Right lobe of liver (tissue), 6 donors: ENCODE measurements around the gene CYP2R1. TPM values are rescaled to one million over a fixed set of nuclear protein-coding genes. Genes with fewer than 3 reads are reported as not detected.
"Not testable (repeated sequence)": the region's sequence is repeated elsewhere in the genome, so short reads cannot be mapped to it uniquely, and the experiment has no call there.

Experiments used
- ATAC-seq, 4 donors: fragments of 200-7000 bp; cut with Tn5 transposase; one replicate each; pipeline ENCODE4 v1.9.1; 2020; ENCODE audit warnings: mild to moderate bottlenecking in 4 of 4, moderate library complexity in 4 of 4
- DNase-seq, 3 donors: peaks; one replicate each; pipeline ENCODE4 v3.0.0-alpha.2; 2020
- H3K27ac ChIP-seq, 3 donors: fragments of 200-600 bp; one replicate each; pipeline ENCODE4 v1.8.0; 2022
- H3K27me3 ChIP-seq, 2 donors: fragments of 200-600 bp; one replicate each; pipeline ENCODE4 v1.8.0; 2022
- H3K36me3 ChIP-seq, 4 donors: fragments of 200-600 bp; sonication (generic) in 1 of 4; one replicate each; pipeline versions ENCODE4 v1.5.1 to v1.8.0; 2017 to 2022; ENCODE audit warnings: control low read depth in 1 of 4
- H3K4me1 ChIP-seq, 4 donors: fragments of 200-600 bp; sonication (generic) in 1 of 4; one replicate each; pipeline versions ENCODE4 v1.5.1 to v1.8.0; 2017 to 2022; ENCODE audit warnings: control low read depth in 1 of 4
- H3K4me3 ChIP-seq, 3 donors: fragments of 200-600 bp; one replicate each; pipeline ENCODE4 v1.8.0; 2022
- H3K9me3 ChIP-seq, 4 donors: fragments of 200-600 bp; sonication (generic) in 1 of 4; one replicate each; pipeline versions ENCODE4 v1.5.1 to v1.8.0; 2017 to 2022; ENCODE audit warnings: control low read depth in 1 of 4
- CTCF ChIP-seq, 4 donors: fragments of 200-600 bp in 3 of 4; fragments of 450-650 bp in 1 of 4; IDR thresholded peaks; one replicate each; pipeline versions ENCODE4 v1.5.1 to v1.8.0; 2016 to 2022; ENCODE audit warnings: antibody characterized with exemption in 4 of 4, mild to moderate bottlenecking in 2 of 4
- POLR2A ChIP-seq: fragments of 450-650 bp; IDR thresholded peaks from one replicate; pipeline ENCODE4 v1.6.1; 2017; ENCODE audit warnings: antibody characterized with exemption, mild to moderate bottlenecking
- WGBS: methylation state at CpG from one replicate; pipeline ENCODE4 v1.1.6; 2018; ENCODE audit warnings: low coverage, low lambda C conversion rate; ENCODE audit not compliant: insufficient coverage; ENCODE audit errors: missing lambda C conversion rate; 5-methylcytosine and 5-hydroxymethylcytosine counted together
- intact Hi-C, 2 donors: fragments of 100-400 bp; cut with DNase I; formaldehyde crosslinking; loops; one replicate each; pipeline versions ENCODE4 v1.11.2 to v1.14.1; 2022
- total RNA-seq, 6 experiments: library from RNA; depleted of rRNA in 2 of 6; stranded (reverse); fragments of >200 nt in 2 of 6; fragmentation: NEBNext Ultra II Directional in 3 of 6; extraction: Animal tissue kit (Norgen Biotek cat#: 25700) in 3 of 6; gene quantifications; one replicate each; pipeline versions ENCODE4 v1.1.0 to v1.2.4, GENCODE V29; 2016 to 2023
- donor health status: DM: no; HTN: yes; CAD: no.
- donor health status: DM: no; HTN: no; CAD: no.
- donor health status: DM: no; HTN: no; CAD: no.
- donor health status: DM: no; HTN: yes; CAD: no.
- donor health status: DM: no; HTN: yes; CAD: no.

CYP2R1 gene
- total RNA-seq, 6 experiments from 2014 or later = 4.3 to 11.6 (median 6.3) TPM

GRCh38 chr11:14886513-14886912 lies 5.5 kb downstream of the CYP2R1 start:
- 25% methylated on average over 1 of the region's 1 CpG for WGBS
- H3K4me3 ChIP-seq = no peak overlapping the region
- intact Hi-C loops = no loop called here
- no peak for ATAC-seq
- no peaks in the 10 kb centered on the region for H3K9me3 ChIP-seq
- H3K36me3 ChIP-seq = no peaks in the 10 kb centered on the region
- no peaks in the 10 kb centered on the region for H3K27me3 ChIP-seq
- peaks cover 0 to 1% (median 0%) of the 10 kb centered on the region in 4 donors for H3K4me1 ChIP-seq
- H3K27ac ChIP-seq = no peak overlapping the region
- TF ChIP-seq CTCF (IDR thresholded peaks at IDR 0.05) (no peak), POLR2A (no peak)
- no peak for DNase-seq

- H3K9me3 ChIP-seq = no peaks in the 10 kb centered on the region
- no peaks in the 10 kb centered on the region for H3K4me1 ChIP-seq
- TF ChIP-seq CTCF (IDR thresholded peaks at IDR 0.05) (no peak), POLR2A (no peak)
- no peaks in the 10 kb centered on the region for H3K36me3 ChIP-seq
- no peak for DNase-seq
- intact Hi-C loops = no loop called here
- H3K27me3 ChIP-seq = no peaks in the 10 kb centered on the region
- no peak for ATAC-seq
- no peak overlapping the region for H3K27ac ChIP-seq
- H3K4me3 ChIP-seq = no peak overlapping the region
- 100% methylated on average over 1 of the region's 1 CpG for WGBS
These were observed 7.3 kb downstream of the CYP2R1 start for GRCh38 chr11:14884667-14885273.

GRCh38 chr11:14883683-14884082 lies 8.3 kb downstream of the CYP2R1 start:
- H3K9me3 ChIP-seq, ATAC-seq, H3K36me3 ChIP-seq, H3K4me1 ChIP-seq, H3K4me3 ChIP-seq, DNase-seq, H3K27ac ChIP-seq, H3K27me3 ChIP-seq, intact Hi-C loops: not testable (repeated sequence)
- WGBS = no CpG with 5 or more reads among the region's 1 CpG

- Histone ChIP-seq H3K9me3 (no peaks in the 10 kb centered on the region), H3K4me3 (no peak overlapping the region), H3K27me3 (no peaks in the 10 kb centered on the region), H3K4me1 (no peaks in the 10 kb centered on the region), H3K27ac (no peak overlapping the region), H3K36me3 (peaks cover 0 to 13% (median 4%) of the 10 kb centered on the region in 4 donors)
- TF ChIP-seq CTCF (IDR thresholded peaks at IDR 0.05) = no peak
- no peak for TF ChIP-seq POLR2A
- 93% methylated on average over 1 of the region's 1 CpG for WGBS
- intact Hi-C loops = no loop called here
- no peak for DNase-seq
- ATAC-seq = no peak
These were observed 9.8 kb downstream of the CYP2R1 start for GRCh38 chr11:14882196-14882595.

GRCh38 chr11:14881576-14882193 lies 10.3 kb downstream of the CYP2R1 start:
- intact Hi-C loops = no loop called here
- Histone ChIP-seq H3K36me3 (peaks cover 0 to 14% (median 6%) of the 10 kb centered on the region in 4 donors), H3K4me1 (no peaks in the 10 kb centered on the region), H3K27me3 (no peaks in the 10 kb centered on the region), H3K4me3 (no peak overlapping the region), H3K9me3 (no peaks in the 10 kb centered on the region), H3K27ac (no peak overlapping the region)
- TF ChIP-seq CTCF (IDR thresholded peaks at IDR 0.05) (no peak), POLR2A (no peak)
- DNase-seq = no peak
- no peak for ATAC-seq
- 91% methylated on average over 2 of the region's 2 CpGs for WGBS
